Natural killer cell (primary cell): ENCODE measurements around the gene CHML. TPM values are rescaled to one million over a fixed set of nuclear protein-coding genes. Genes with fewer than 3 reads are reported as not detected.

Source experiments
- ATAC-seq, 3 donors: fragments of 150-1000 bp in 2 of 3; fragments of 200-7000 bp in 1 of 3; cut with Tn5 transposase; 1 replicate in 1 of 3; 2 replicates in 2 of 3; pipeline ENCODE4 v1.10.0; 2021; ENCODE audit warnings: mild to moderate bottlenecking in 2 of 3, moderate library complexity in 2 of 3
- DNase-seq, 2 donors: peaks; one replicate each; pipeline versions ENCODE4 v3.0.0 to v3.0.0-alpha.2; 2013 to 2021; ENCODE audit warnings: mixed read lengths in 1 of 2
- H3K27ac ChIP-seq: one replicate; pipeline ENCODE4 v1.5.1; 2013; ENCODE audit warnings: mild to moderate bottlenecking, low read length
- H3K27me3 ChIP-seq: one replicate; pipeline ENCODE4 v1.6.1; 2013; ENCODE audit warnings: low read length; ENCODE audit not compliant: control insufficient read depth, insufficient read depth
- H3K36me3 ChIP-seq: one replicate; pipeline ENCODE4 v1.6.1; 2013; ENCODE audit warnings: low read length; ENCODE audit not compliant: control insufficient read depth, insufficient read depth
- H3K4me1 ChIP-seq: one replicate; pipeline ENCODE4 v1.6.1; 2013; ENCODE audit warnings: low read length; ENCODE audit not compliant: control insufficient read depth, insufficient read depth
- H3K4me3 ChIP-seq: one replicate; pipeline ENCODE4 v1.5.1; 2013; ENCODE audit warnings: low read length
- H3K9me3 ChIP-seq: one replicate; pipeline ENCODE4 v1.6.1; 2013; ENCODE audit warnings: low read length; ENCODE audit not compliant: control insufficient read depth, insufficient read depth
- H3K27ac Mint-ChIP-seq, 2 donors: one replicate each; pipeline ENCODE4 v1.8.0; 2022; ENCODE audit warnings: mild to moderate bottlenecking in 2 of 2, mixed read lengths in 2 of 2, moderate library complexity in 1 of 2
- H3K27me3 Mint-ChIP-seq, 2 donors: one replicate each; pipeline ENCODE4 v1.8.0; 2022; ENCODE audit warnings: low read depth in 2 of 2, mixed read lengths in 2 of 2
- H3K36me3 Mint-ChIP-seq: one replicate; pipeline ENCODE4 v1.8.0; 2022; ENCODE audit warnings: mixed read lengths
- H3K4me1 Mint-ChIP-seq, 2 donors: one replicate each; pipeline ENCODE4 v1.8.0; 2022; ENCODE audit warnings: mixed read lengths in 2 of 2
- H3K4me3 Mint-ChIP-seq: one replicate; pipeline ENCODE4 v1.8.0; 2022; ENCODE audit warnings: mild to moderate bottlenecking, moderate library complexity, mixed read lengths
- H3K9me3 Mint-ChIP-seq, 2 donors: one replicate each; pipeline ENCODE4 v1.8.0; 2022; ENCODE audit warnings: mixed read lengths in 2 of 2
- WGBS: methylation state at CpG from one replicate; pipeline ENCODE4 v1.1.7; 2013; ENCODE audit warnings: missing lambda C conversion rate; ENCODE audit not compliant: insufficient coverage; 5-methylcytosine and 5-hydroxymethylcytosine counted together
- intact Hi-C: fragments of 100-400 bp; cut with micrococcal nuclease; formaldehyde crosslinking; loops from one replicate; pipeline ENCODE4 v1.14.2; 2022
- total RNA-seq, 4 donors: library from RNA; stranded (reverse); fragments of 120-200 nt in 1 of 4; gene quantifications; one replicate each; pipeline versions ENCODE4 v1.2.3 to v1.2.4, GENCODE V29; 2013 to 2022
- TF ChIP-seq, protein P1 (sequence below): fragments of 200-600 bp; IDR thresholded peaks from one replicate; pipeline ENCODE4 v1.8.0; 2022; ENCODE audit warnings: antibody characterized with exemption

CHML gene
- total RNA-seq, 3 donors from 2014 or later (not counting 1 experiment from before 2014, with no cell fraction given), result 6.8 to 11.8 (median 7.8) TPM

DNA sequence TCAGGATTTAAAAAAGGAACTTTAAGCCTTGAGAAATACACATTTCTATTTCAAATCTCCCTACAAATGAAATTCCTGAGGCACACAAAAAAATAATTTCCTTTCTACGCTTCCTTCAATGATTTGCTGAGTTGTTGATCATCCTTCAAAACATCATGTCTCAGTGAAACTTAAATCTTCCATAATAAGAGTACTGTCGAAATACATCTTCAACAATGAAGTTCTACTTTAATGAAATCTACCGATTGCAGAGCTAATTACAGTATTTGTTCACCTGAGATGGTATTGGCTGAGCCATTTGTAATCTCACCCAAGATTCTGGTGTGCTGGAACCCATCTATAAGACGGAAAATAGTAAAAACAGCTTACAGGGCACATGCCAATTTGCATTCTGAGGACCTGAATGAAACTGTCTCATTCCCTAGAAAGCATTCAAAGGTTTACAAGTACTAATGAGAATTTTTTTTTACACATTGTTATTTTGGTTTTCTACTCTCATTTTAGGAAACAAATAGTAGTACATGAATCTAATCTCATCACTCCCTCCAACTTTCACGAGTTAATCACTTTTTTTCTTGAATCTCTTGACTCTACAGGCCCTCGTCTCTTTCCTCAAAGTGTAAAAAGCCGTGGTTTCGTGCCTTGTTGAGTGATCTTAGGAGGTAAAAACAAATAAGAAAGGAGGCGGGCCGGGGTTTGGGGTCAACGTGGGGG lies 1.1 kb downstream of the CHML start:
- H3K36me3 Mint-ChIP-seq, result no peaks in the 10 kb centered on the region
- Histone ChIP-seq H3K27me3 (no peaks in the 10 kb centered on the region), H3K9me3 (no peaks in the 10 kb centered on the region), H3K27ac (no peak overlapping the region), H3K36me3 (no peaks in the 10 kb centered on the region), H3K4me3 (peak overlapping the region; percentile 97), H3K4me1 (peaks cover 5% of the 10 kb centered on the region)
- intact Hi-C loops, result loop anchor here (5.0 kb wide), 1 partner anchor 117 kb away; no protein-coding TSS in a partner anchor
- no peaks in the 10 kb centered on the region for H3K9me3 Mint-ChIP-seq
- TF ChIP-seq, protein P1, sequence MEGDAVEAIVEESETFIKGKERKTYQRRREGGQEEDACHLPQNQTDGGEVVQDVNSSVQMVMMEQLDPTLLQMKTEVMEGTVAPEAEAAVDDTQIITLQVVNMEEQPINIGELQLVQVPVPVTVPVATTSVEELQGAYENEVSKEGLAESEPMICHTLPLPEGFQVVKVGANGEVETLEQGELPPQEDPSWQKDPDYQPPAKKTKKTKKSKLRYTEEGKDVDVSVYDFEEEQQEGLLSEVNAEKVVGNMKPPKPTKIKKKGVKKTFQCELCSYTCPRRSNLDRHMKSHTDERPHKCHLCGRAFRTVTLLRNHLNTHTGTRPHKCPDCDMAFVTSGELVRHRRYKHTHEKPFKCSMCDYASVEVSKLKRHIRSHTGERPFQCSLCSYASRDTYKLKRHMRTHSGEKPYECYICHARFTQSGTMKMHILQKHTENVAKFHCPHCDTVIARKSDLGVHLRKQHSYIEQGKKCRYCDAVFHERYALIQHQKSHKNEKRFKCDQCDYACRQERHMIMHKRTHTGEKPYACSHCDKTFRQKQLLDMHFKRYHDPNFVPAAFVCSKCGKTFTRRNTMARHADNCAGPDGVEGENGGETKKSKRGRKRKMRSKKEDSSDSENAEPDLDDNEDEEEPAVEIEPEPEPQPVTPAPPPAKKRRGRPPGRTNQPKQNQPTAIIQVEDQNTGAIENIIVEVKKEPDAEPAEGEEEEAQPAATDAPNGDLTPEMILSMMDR, result no peak
- H3K27ac Mint-ChIP-seq, result peak overlapping the region; percentile 40 to 44
- peak overlapping the region; percentile 73 for H3K4me3 Mint-ChIP-seq
- no peak for ATAC-seq
- 16% methylated on average over 10 of the region's 11 CpGs for WGBS
- H3K4me1 Mint-ChIP-seq, result peaks cover 22 to 31% of the 10 kb centered on the region in 2 donors
- DNase-seq, result peak in 1 of 2 donors; percentile 39
- no peaks in the 10 kb centered on the region for H3K27me3 Mint-ChIP-seq

DNA sequence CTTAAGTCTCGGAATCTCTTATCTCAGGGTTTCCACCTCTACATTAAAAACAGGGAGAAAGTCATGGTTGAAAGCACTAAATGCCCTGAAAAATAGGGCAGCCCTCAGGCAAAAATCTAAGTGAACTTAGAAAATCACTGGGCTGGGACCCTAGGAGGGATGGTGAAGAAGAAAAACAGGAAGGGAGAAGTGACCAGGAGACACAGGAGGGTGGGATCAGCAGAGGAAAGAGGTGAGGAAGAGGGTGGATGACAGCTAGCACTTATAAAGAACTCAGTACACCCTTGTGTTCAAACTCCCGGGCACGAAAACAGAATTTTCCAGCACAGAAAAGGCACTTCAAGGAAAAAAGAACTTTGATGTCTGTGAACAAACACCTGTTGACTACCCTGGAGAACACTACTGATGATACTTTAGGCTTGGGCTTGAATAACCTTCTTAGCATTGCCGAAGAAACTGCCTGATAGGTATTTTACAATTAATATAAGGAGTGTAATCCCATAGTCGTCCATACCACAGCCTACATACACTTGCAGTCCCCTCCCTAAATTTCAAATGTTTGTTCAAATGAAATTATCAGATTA lies 2.0 kb downstream of the CHML start:
- no peak overlapping the region for H3K4me3 ChIP-seq
- H3K36me3 ChIP-seq, result no peaks in the 10 kb centered on the region
- TF ChIP-seq, protein P1, result no peak
- H3K36me3 Mint-ChIP-seq, result no peaks in the 10 kb centered on the region
- H3K27ac Mint-ChIP-seq, result no peak overlapping the region
- peaks cover 5% of the 10 kb centered on the region for H3K4me1 ChIP-seq
- peaks cover 22 to 31% of the 10 kb centered on the region in 2 donors for H3K4me1 Mint-ChIP-seq
- H3K27me3 Mint-ChIP-seq, result no peaks in the 10 kb centered on the region
- no peak for DNase-seq
- peak overlapping the region; percentile 52 for H3K4me3 Mint-ChIP-seq
- H3K9me3 ChIP-seq, result no peaks in the 10 kb centered on the region
- no peaks in the 10 kb centered on the region for H3K9me3 Mint-ChIP-seq
- H3K27ac ChIP-seq, result no peak overlapping the region
- H3K27me3 ChIP-seq, result no peaks in the 10 kb centered on the region
- ATAC-seq, result no peak
- intact Hi-C loops, result loop anchor here (5.0 kb wide), 1 partner anchor 116 kb away; no protein-coding TSS in a partner anchor
- WGBS, result 90% methylated on average over 4 of the region's 5 CpGs

DNA sequence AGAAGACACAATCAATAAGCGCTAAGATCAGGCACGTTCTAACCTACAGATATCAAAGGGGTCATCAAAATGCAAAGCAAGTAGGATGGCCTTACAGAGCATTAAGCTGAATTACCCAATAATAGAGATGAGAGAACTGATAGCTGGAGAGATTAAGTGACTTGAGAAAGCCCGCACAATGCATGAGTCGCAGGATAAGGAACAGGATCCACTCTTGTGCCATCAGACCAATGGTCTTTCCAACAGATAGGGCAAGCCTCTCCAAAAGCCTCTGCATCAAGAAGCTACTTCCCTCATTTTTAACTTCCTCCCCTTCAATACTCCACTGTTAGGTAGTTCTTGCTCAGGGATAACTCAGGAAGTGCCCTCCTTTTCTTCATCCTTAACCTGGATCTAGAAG lies 2.6 kb downstream of the CHML start:
- no peak overlapping the region for H3K4me3 ChIP-seq
- Mint-ChIP-seq H3K36me3 (no peaks in the 10 kb centered on the region), H3K27ac (no peak overlapping the region), H3K27me3 (no peaks in the 10 kb centered on the region), H3K9me3 (no peaks in the 10 kb centered on the region), H3K4me1 (peaks cover 22 to 31% of the 10 kb centered on the region in 2 donors), H3K4me3 (peak overlapping the region; percentile 52)
- intact Hi-C loops, result loop anchor here (5.0 kb wide), 1 partner anchor 115 kb away; no protein-coding TSS in a partner anchor
- no peaks in the 10 kb centered on the region for H3K27me3 ChIP-seq
- TF ChIP-seq, protein P1, result no peak
- H3K4me1 ChIP-seq, result peaks cover 5% of the 10 kb centered on the region
- H3K27ac ChIP-seq, result no peak overlapping the region
- DNase-seq, result no peak
- no peak for ATAC-seq
- no peaks in the 10 kb centered on the region for H3K36me3 ChIP-seq
- H3K9me3 ChIP-seq, result no peaks in the 10 kb centered on the region
- WGBS, result 93% methylated on average over 4 of the region's 4 CpGs
